ENCODE data around the gene HCN3. TPM values are rescaled to one million over a fixed set of nuclear protein-coding genes. Genes with fewer than 3 reads are reported as not detected.

The HCN3 gene
- total and polyA plus RNA-seq, 4 donors: 0.13 to 5.7 (median 2.4) TPM

DNA sequence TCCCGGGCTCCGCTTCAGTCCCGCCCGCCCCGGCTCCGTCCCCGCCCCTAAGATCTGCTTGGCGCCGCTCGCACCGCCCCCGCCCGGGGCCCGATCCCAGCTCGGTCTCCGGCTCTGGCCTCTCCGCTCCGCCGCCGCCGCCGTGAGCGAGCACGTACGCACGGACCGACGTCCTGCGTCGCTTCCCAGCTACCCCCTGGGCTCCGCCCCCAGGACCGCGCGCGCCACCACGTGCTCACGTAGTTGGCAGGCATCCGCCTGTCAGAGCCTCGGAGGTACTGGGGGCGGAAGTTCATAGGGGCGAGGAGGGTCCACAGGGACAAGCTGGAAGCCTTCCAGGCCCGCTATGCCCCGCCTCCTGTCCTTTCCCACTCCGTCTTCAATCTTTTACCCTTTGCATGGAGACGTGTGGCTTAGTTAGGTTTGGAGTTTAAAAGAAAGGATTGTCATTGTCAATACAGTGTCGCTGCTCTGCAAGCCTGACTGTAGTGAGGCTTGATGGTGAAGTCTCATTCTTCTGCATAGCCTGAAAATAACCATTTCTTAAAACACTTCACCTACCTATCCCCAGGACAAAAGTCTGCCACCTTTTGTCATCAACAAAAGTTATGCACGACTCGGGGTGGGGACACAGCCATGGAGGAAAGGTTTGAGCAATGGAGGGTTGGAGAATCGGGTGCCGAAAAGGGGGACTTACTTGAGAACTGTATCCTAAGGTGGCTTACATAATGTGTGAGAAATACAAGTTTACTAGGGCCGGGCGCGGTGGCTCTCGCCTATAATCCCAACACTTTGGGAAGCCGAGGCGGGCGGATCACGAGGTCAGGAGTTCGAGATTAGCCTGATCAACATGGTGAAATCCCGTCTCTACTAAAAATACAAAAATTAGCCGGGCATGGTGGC, 3.7 kb upstream of the HCN3 start, which contains the start of gene CLK2:
CLK2 (minus strand) TSS at position 162 of the 903 bp plus-strand sequence. CDS start 2,527 bp downstream, outside the sequence.
- Histone ChIP-seq H3K36me3 (ENCODE audit: control insufficient read depth in 1 of 2, insufficient read depth in 2 of 2, low read length in 1 of 2) (peaks cover 0 to 7% of the 10 kb centered on the region in 2 donors), H3K27ac (ENCODE audit: low read depth in 1 of 2, low read length in 2 of 2) (peak within 1 kb of the TSS; percentile 49 to 52), H3K27me3 (ENCODE audit: control insufficient read depth in 1 of 2, insufficient read depth in 2 of 2, low read length in 1 of 2) (no peaks in the 10 kb centered on the region), H3K4me3 (ENCODE audit: low read length in 2 of 2) (peak within 1 kb of the TSS; percentile 65 to 74), H3K4me1 (ENCODE audit: control insufficient read depth in 1 of 2, insufficient read depth in 2 of 2, low read length in 2 of 2) (peaks cover 0 to 3% of the 10 kb centered on the region in 2 donors), H3K9me3 (ENCODE audit: control insufficient read depth, low read length) (no peaks in the 10 kb centered on the region)
- 12 to 16% methylated on average over 43 to 61 of the region's 61 CpGs for WGBS, 2 donors
- DNase-seq (peak; percentile 97 to 98), ATAC-seq (ENCODE audit: low FRiP score) (peak; percentile 94)
- intact Hi-C loops (cut with DNase I): loop anchor here in 1 of 2 donors (5.0 kb wide), 1 partner anchor 34 kb away; the partner anchor contains the start of gene FDPS

DNA sequence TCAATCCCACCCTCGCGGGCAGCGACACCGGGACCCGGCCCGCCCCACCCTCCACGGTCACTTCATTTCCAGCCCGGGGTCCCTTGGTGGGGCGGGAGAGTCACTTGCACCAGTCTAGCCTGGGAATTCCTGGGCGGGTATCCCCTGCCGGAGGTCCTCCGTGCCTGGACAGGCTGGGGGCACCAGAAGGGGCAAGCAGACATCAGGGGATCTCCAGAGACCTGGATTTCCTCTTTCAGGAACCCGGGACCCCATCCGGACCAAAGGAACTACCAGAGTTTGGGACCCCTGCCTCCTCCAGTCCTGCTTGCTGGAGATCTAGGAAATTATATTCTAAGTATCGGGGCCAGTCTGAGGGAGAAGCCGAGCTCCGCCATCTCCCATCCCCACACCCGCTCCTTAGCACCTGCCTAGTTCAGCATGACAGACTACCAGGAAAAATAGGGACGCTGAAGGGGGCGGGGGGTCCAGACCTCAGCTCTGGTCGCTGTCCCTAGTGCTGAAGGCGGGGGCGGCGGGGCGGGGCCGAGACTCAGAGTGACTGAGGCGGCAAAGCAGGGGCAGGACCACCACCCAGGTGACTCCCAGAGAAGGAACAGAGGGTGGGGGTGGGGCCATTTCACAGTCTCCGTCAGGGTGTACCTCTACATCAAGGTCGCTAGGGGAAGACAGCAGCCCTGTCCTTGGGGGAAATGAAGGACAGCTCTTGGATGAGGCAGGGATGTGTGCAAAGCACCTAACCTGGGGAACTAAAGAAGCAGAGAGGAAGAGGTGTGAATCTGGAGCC, 832 bp downstream of the HCN3 start:
- H3K27me3 ChIP-seq (ENCODE audit: control insufficient read depth in 1 of 2, insufficient read depth in 2 of 2, low read length in 1 of 2): no peaks in the 10 kb centered on the region
- no peaks in the 10 kb centered on the region for H3K9me3 ChIP-seq (ENCODE audit: control insufficient read depth, low read length)
- H3K4me1 ChIP-seq (ENCODE audit: control insufficient read depth in 1 of 2, insufficient read depth in 2 of 2, low read length in 2 of 2): no peaks in the 10 kb centered on the region
- H3K27ac ChIP-seq (ENCODE audit: low read depth in 1 of 2, low read length in 2 of 2): no peak overlapping the region
- WGBS, 2 donors: 1% methylated on average over 27 to 29 of the region's 29 CpGs
- DNase-seq (peak; percentile 71 to 90), ATAC-seq (ENCODE audit: low FRiP score) (peak; percentile 27)
- intact Hi-C loops (cut with DNase I): loop anchor here (1.0 to 2.0 kb wide), 2 partner anchors 45 kb away; no protein-coding TSS in a partner anchor
- peak overlapping the region in 1 of 2 donors; percentile 44 for H3K4me3 ChIP-seq (ENCODE audit: low read length in 2 of 2)
- H3K36me3 ChIP-seq (ENCODE audit: control insufficient read depth in 1 of 2, insufficient read depth in 2 of 2, low read length in 1 of 2): no peaks in the 10 kb centered on the region

DNA sequence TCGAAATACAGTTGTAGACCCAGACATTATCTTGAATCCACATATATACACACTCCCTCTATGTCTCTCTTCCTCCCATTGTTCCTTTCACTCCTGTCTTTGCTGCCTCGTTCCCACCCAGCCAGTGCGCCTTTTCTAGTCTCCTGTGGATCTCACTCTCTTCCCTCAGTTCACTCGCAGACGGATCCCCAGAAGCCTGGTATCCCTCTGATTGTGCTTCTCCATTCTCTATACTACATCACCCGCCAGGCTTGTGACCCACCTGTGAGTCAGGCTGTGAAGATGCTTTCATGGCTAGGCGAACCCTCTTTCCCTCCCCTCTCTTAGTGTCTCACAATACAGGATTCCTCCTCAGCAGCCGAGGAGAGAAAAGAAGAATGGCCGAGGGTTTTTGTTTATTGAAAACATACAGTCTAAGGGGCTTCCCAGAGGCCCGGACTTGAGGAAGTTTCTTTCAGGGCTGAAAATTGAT, 1.5 kb downstream of the HCN3 start:
- intact Hi-C loops (cut with DNase I): loop anchor here in 1 of 2 donors (2.0 kb wide), 1 partner anchor 44 kb away; no protein-coding TSS in a partner anchor
- Histone ChIP-seq H3K9me3 (ENCODE audit: control insufficient read depth, low read length) (no peaks in the 10 kb centered on the region), H3K27ac (ENCODE audit: low read depth in 1 of 2, low read length in 2 of 2) (no peak overlapping the region), H3K4me1 (ENCODE audit: control insufficient read depth in 1 of 2, insufficient read depth in 2 of 2, low read length in 2 of 2) (no peaks in the 10 kb centered on the region), H3K27me3 (ENCODE audit: control insufficient read depth in 1 of 2, insufficient read depth in 2 of 2, low read length in 1 of 2) (no peaks in the 10 kb centered on the region), H3K36me3 (ENCODE audit: control insufficient read depth in 1 of 2, insufficient read depth in 2 of 2, low read length in 1 of 2) (no peaks in the 10 kb centered on the region), H3K4me3 (ENCODE audit: low read length in 2 of 2) (no peak overlapping the region)
- DNase-seq (no peak), ATAC-seq (ENCODE audit: low FRiP score) (no peak)
- 55 to 63% methylated on average over 10 of the region's 10 CpGs for WGBS, 2 donors

DNA sequence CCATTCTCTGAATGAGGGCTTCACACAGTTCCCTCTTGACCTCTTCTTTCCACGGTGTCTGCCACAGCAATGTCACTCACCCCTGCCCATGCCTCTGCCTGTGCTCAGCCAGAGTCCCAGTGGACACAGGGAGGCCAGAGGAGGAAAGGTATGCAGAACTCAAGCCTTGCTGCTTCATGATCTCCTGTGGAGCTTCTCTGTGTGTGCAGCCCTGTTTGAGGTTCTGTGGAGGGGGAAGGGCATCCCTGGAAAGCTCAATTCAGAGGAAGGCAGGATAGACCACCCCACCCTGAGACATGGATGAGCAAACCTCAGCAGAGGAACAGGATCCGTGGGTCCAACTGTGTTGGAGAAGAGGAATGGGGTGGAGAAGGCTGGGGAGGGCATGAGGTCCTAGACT, 2.0 kb downstream of the HCN3 start:
- ATAC-seq (ENCODE audit: low FRiP score): no peak
- no peaks in the 10 kb centered on the region for H3K9me3 ChIP-seq (ENCODE audit: control insufficient read depth, low read length)
- H3K27me3 ChIP-seq (ENCODE audit: control insufficient read depth in 1 of 2, insufficient read depth in 2 of 2, low read length in 1 of 2): no peaks in the 10 kb centered on the region
- intact Hi-C loops (cut with DNase I): loop anchor here in 1 of 2 donors (2.0 kb wide), 1 partner anchor 44 kb away; no protein-coding TSS in a partner anchor
- no peak overlapping the region for H3K27ac ChIP-seq (ENCODE audit: low read depth in 1 of 2, low read length in 2 of 2)
- no peaks in the 10 kb centered on the region for H3K36me3 ChIP-seq (ENCODE audit: control insufficient read depth in 1 of 2, insufficient read depth in 2 of 2, low read length in 1 of 2)
- H3K4me3 ChIP-seq (ENCODE audit: low read length in 2 of 2): no peak overlapping the region
- no peaks in the 10 kb centered on the region for H3K4me1 ChIP-seq (ENCODE audit: control insufficient read depth in 1 of 2, insufficient read depth in 2 of 2, low read length in 2 of 2)
- WGBS, 2 donors: 66 to 79% methylated on average over 2 of the region's 2 CpGs
- DNase-seq: no peak

DNA sequence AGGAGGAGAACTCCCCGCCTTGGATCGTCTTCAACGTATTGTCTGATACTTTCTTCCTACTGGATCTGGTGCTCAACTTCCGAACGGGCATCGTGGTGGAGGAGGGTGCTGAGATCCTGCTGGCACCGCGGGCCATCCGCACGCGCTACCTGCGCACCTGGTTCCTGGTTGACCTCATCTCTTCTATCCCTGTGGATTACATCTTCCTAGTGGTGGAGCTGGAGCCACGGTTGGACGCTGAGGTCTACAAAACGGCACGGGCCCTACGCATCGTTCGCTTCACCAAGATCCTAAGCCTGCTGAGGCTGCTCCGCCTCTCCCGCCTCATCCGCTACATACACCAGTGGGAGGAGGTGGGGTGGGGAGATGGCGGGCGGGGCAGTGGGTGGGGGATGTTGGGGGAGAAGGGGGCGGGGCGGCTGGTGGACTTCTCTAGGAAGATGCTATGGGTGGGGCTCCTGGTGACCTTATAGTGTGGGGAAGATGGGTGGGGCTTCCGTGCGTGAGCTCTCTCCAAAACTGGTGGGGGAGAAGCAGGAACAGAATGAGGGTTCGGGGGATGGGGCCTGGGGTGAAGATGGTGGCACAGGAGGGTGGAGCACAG, 5.3 kb downstream of the HCN3 start:
- ATAC-seq (ENCODE audit: low FRiP score) (no peak), DNase-seq (no peak)
- Histone ChIP-seq H3K27ac (ENCODE audit: low read depth in 1 of 2, low read length in 2 of 2) (no peak overlapping the region), H3K9me3 (ENCODE audit: control insufficient read depth, low read length) (no peaks in the 10 kb centered on the region), H3K4me3 (ENCODE audit: low read length in 2 of 2) (no peak overlapping the region), H3K4me1 (ENCODE audit: control insufficient read depth in 1 of 2, insufficient read depth in 2 of 2, low read length in 2 of 2) (no peaks in the 10 kb centered on the region), H3K27me3 (ENCODE audit: control insufficient read depth in 1 of 2, insufficient read depth in 2 of 2, low read length in 1 of 2) (no peaks in the 10 kb centered on the region), H3K36me3 (ENCODE audit: control insufficient read depth in 1 of 2, insufficient read depth in 2 of 2, low read length in 1 of 2) (no peaks in the 10 kb centered on the region)
- WGBS, 2 donors: 95 to 96% methylated on average over 29 of the region's 29 CpGs
- intact Hi-C loops (cut with DNase I): no loop called here

DNA sequence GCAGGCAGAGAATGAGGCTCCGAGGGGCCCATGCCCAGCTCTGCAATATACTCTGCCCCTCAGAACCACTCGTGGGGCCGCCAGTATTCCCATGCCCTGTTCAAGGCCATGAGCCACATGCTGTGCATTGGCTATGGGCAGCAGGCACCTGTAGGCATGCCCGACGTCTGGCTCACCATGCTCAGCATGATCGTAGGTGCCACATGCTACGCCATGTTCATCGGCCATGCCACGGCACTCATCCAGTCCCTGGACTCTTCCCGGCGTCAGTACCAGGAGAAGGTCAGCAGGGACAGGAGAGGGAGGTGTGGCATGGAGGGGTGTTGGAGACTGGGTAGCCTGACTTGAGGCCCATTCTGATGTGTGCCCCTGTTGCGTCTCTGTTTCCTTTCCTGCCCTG, 7.2 kb downstream of the HCN3 start:
- WGBS, 2 donors: 92 to 94% methylated on average over 12 of the region's 12 CpGs
- no peak for DNase-seq
- Histone ChIP-seq H3K9me3 (ENCODE audit: control insufficient read depth, low read length) (no peaks in the 10 kb centered on the region), H3K27me3 (ENCODE audit: control insufficient read depth in 1 of 2, insufficient read depth in 2 of 2, low read length in 1 of 2) (no peaks in the 10 kb centered on the region), H3K4me1 (ENCODE audit: control insufficient read depth in 1 of 2, insufficient read depth in 2 of 2, low read length in 2 of 2) (no peaks in the 10 kb centered on the region), H3K27ac (ENCODE audit: low read depth in 1 of 2, low read length in 2 of 2) (no peak overlapping the region), H3K4me3 (ENCODE audit: low read length in 2 of 2) (no peak overlapping the region), H3K36me3 (ENCODE audit: control insufficient read depth in 1 of 2, insufficient read depth in 2 of 2, low read length in 1 of 2) (no peaks in the 10 kb centered on the region)
- no peak for ATAC-seq (ENCODE audit: low FRiP score)
- intact Hi-C loops (cut with DNase I): no loop called here

DNA sequence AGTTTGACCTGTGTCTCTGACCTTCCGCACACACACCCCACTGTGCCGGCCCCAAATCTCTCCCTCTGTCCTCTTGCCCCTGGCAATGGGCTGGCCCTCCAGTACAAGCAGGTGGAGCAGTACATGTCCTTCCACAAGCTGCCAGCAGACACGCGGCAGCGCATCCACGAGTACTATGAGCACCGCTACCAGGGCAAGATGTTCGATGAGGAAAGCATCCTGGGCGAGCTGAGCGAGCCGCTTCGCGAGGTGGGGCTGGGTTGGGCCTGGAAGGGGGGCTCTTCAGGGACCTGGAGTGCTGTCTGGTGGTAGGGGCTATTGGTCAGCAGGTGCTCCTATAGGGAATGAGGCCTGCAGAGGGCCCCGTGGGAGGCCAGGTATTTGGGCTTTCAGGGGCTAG, 7.8 kb downstream of the HCN3 start:
- intact Hi-C loops (cut with DNase I): no loop called here
- Histone ChIP-seq H3K27me3 (ENCODE audit: control insufficient read depth in 1 of 2, insufficient read depth in 2 of 2, low read length in 1 of 2) (no peaks in the 10 kb centered on the region), H3K9me3 (ENCODE audit: control insufficient read depth, low read length) (no peaks in the 10 kb centered on the region), H3K27ac (ENCODE audit: low read depth in 1 of 2, low read length in 2 of 2) (no peak overlapping the region), H3K4me3 (ENCODE audit: low read length in 2 of 2) (no peak overlapping the region), H3K4me1 (ENCODE audit: control insufficient read depth in 1 of 2, insufficient read depth in 2 of 2, low read length in 2 of 2) (no peaks in the 10 kb centered on the region), H3K36me3 (ENCODE audit: control insufficient read depth in 1 of 2, insufficient read depth in 2 of 2, low read length in 1 of 2) (no peaks in the 10 kb centered on the region)
- no peak for ATAC-seq (ENCODE audit: low FRiP score)
- WGBS, 2 donors: 90 to 94% methylated on average over 14 of the region's 14 CpGs
- no peak for DNase-seq

DNA sequence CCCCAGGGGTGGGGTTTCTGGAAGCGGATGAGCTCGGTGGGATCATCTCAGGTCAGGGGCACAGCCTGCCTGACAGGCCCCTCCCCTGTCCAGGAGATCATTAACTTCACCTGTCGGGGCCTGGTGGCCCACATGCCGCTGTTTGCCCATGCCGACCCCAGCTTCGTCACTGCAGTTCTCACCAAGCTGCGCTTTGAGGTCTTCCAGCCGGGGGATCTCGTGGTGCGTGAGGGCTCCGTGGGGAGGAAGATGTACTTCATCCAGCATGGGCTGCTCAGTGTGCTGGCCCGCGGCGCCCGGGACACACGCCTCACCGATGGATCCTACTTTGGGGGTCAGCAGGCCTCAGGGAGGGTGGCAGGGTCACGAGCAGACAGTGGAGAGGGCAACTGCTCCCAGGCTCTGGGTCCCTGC, 8.4 kb downstream of the HCN3 start:
- WGBS, 2 donors: 94% methylated on average over 18 of the region's 18 CpGs
- DNase-seq: no peak
- no peaks in the 10 kb centered on the region for H3K9me3 ChIP-seq (ENCODE audit: control insufficient read depth, low read length)
- H3K27me3 ChIP-seq (ENCODE audit: control insufficient read depth in 1 of 2, insufficient read depth in 2 of 2, low read length in 1 of 2): no peaks in the 10 kb centered on the region
- intact Hi-C loops (cut with DNase I): no loop called here
- no peaks in the 10 kb centered on the region for H3K36me3 ChIP-seq (ENCODE audit: control insufficient read depth in 1 of 2, insufficient read depth in 2 of 2, low read length in 1 of 2)
- H3K4me1 ChIP-seq (ENCODE audit: control insufficient read depth in 1 of 2, insufficient read depth in 2 of 2, low read length in 2 of 2): no peaks in the 10 kb centered on the region
- H3K4me3 ChIP-seq (ENCODE audit: low read length in 2 of 2): no peak overlapping the region
- ATAC-seq (ENCODE audit: low FRiP score): no peak
- no peak overlapping the region for H3K27ac ChIP-seq (ENCODE audit: low read depth in 1 of 2, low read length in 2 of 2)
